B cell (primary cell): ENCODE data around the gene ZDHHC14.

Experiments
- EZH2 ChIP-seq: IDR thresholded peaks from 2 replicates; pipeline ENCODE4 v1.6.1; 2012; ENCODE audit warnings: borderline replicate concordance, low read depth, mild to moderate bottlenecking, moderate library complexity, low read length; ENCODE audit not compliant: insufficient read depth, poor library complexity, severe bottlenecking
- TF ChIP-seq, protein P1 (sequence below): fragments of 200-600 bp; IDR thresholded peaks from one replicate; pipeline ENCODE4 v1.8.0; 2022; ENCODE audit warnings: antibody characterized with exemption, mild to moderate bottlenecking

DNA sequence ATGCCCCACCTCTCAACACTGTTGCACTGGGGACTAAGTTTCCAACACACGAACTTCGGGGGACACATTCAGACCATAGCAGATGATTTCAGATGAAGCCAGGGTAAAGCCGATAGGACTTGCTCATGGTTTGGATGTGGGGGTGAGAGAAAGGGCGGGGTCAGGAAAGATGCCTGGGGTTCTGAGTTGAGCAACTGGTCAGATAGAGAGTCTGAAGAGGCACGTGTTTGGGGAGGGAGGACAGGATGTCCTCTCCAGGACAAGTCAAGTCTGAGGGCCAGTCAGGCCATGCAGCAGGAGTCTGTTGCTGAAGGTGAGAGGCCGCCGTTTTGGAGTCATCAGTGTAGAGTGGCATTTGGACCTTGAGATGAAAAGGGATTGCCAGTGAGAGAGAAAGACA is 244.1 kb downstream of the ZDHHC14 start:
- TF ChIP-seq, protein P1, sequence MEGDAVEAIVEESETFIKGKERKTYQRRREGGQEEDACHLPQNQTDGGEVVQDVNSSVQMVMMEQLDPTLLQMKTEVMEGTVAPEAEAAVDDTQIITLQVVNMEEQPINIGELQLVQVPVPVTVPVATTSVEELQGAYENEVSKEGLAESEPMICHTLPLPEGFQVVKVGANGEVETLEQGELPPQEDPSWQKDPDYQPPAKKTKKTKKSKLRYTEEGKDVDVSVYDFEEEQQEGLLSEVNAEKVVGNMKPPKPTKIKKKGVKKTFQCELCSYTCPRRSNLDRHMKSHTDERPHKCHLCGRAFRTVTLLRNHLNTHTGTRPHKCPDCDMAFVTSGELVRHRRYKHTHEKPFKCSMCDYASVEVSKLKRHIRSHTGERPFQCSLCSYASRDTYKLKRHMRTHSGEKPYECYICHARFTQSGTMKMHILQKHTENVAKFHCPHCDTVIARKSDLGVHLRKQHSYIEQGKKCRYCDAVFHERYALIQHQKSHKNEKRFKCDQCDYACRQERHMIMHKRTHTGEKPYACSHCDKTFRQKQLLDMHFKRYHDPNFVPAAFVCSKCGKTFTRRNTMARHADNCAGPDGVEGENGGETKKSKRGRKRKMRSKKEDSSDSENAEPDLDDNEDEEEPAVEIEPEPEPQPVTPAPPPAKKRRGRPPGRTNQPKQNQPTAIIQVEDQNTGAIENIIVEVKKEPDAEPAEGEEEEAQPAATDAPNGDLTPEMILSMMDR: no peak
- no peak for TF ChIP-seq EZH2
